ENCODE measurements around the gene MINAR1. TPM values are rescaled to one million over a fixed set of nuclear protein-coding genes. Genes with fewer than 3 reads are reported as not detected.
A peak's percentile ranks its signal among the peaks of the same experiment; 100 is the strongest.

The MINAR1 gene
- total RNA-seq, 4 donors from 2014 or later: 0.03 to 0.38 (median 0.17) TPM

DNA sequence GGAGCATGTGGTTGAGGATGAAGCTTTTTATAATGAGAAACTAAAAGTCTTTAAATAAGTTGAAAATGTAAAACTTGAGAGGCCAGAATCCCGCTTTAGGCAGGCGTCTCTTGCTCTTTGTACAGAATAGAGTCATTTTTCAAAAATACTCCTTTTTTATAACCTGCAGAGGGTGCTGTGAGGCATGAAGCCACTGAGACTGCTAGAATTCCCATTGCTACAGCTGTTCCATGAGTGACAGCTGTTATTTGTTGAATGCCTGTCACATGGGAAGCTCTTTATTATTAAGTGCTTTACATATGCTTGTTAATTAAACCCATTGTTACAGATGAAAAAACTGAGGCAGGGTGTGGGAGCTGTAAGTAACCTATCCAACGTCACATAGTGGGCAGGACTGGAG lies 18.5 kb downstream of the MINAR1 start:
- H3K4me1 ChIP-seq: no peaks in the 10 kb centered on the region
- intact Hi-C loops (cut with DNase I): no loop called here
- no peak for DNase-seq
- no peak overlapping the region for H3K27ac ChIP-seq
- peaks cover 0 to 4% (median 4%) of the 10 kb centered on the region in 3 donors for H3K9me3 ChIP-seq
- WGBS, 2 donors: 63 to 69% methylated on average over 3 of the region's 3 CpGs
- peaks cover 0 to 38% (median 0%) of the 10 kb centered on the region in 4 donors for H3K27me3 ChIP-seq
- no peak overlapping the region for H3K4me3 ChIP-seq
- no peak for TF ChIP-seq POLR2A (IDR thresholded peaks at IDR 0.05)
- TF ChIP-seq, protein P1, sequence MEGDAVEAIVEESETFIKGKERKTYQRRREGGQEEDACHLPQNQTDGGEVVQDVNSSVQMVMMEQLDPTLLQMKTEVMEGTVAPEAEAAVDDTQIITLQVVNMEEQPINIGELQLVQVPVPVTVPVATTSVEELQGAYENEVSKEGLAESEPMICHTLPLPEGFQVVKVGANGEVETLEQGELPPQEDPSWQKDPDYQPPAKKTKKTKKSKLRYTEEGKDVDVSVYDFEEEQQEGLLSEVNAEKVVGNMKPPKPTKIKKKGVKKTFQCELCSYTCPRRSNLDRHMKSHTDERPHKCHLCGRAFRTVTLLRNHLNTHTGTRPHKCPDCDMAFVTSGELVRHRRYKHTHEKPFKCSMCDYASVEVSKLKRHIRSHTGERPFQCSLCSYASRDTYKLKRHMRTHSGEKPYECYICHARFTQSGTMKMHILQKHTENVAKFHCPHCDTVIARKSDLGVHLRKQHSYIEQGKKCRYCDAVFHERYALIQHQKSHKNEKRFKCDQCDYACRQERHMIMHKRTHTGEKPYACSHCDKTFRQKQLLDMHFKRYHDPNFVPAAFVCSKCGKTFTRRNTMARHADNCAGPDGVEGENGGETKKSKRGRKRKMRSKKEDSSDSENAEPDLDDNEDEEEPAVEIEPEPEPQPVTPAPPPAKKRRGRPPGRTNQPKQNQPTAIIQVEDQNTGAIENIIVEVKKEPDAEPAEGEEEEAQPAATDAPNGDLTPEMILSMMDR (IDR thresholded peaks at IDR 0.05): peak in 1 of 6 experiments; percentile 23
- H3K36me3 ChIP-seq: no peaks in the 10 kb centered on the region

DNA sequence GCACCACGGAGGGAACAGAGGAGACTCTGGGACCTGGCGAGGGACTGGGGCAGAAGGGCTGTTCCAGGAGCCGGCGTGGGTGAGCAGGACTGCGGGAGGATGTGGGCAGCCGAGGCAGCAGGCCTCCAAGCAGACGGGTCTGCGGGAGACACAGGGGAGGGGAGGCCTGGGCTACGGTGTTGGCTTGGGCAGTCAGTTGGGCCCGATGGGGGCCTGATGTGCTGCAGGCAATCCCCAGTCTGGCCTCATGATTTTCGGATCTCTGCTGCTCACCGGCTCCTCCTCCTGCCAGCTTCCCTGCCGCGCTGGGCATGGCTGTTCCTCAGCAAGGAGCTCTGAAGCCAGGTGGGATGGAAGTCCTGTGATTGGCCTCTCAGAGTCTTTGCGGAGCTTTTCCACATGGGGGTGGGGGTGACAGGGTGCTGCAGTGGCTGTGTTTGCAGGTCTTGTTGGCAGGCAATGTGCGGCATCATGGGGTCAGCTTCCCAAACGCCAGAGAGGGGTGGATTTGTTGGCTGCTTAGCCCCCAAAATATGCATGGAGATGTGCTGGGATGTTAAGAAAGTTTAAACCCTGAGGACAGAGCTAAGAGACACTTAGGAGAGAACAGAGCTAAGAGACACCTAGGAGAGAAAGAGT lies 19.3 kb downstream of the MINAR1 start:
- Histone ChIP-seq H3K4me1 (no peaks in the 10 kb centered on the region), H3K4me3 (no peak overlapping the region), H3K27me3 (peaks cover 0 to 38% (median 0%) of the 10 kb centered on the region in 4 donors), H3K27ac (no peak overlapping the region), H3K36me3 (no peaks in the 10 kb centered on the region), H3K9me3 (peaks cover 0 to 3% (median 0%) of the 10 kb centered on the region in 3 donors)
- TF ChIP-seq, protein P1 (IDR thresholded peaks at IDR 0.05): no peak
- no peak for TF ChIP-seq POLR2A (IDR thresholded peaks at IDR 0.05)
- intact Hi-C loops (cut with DNase I): no loop called here
- no peak for DNase-seq
- WGBS, 2 donors: 48 to 70% methylated on average over 8 to 12 of the region's 17 CpGs

DNA sequence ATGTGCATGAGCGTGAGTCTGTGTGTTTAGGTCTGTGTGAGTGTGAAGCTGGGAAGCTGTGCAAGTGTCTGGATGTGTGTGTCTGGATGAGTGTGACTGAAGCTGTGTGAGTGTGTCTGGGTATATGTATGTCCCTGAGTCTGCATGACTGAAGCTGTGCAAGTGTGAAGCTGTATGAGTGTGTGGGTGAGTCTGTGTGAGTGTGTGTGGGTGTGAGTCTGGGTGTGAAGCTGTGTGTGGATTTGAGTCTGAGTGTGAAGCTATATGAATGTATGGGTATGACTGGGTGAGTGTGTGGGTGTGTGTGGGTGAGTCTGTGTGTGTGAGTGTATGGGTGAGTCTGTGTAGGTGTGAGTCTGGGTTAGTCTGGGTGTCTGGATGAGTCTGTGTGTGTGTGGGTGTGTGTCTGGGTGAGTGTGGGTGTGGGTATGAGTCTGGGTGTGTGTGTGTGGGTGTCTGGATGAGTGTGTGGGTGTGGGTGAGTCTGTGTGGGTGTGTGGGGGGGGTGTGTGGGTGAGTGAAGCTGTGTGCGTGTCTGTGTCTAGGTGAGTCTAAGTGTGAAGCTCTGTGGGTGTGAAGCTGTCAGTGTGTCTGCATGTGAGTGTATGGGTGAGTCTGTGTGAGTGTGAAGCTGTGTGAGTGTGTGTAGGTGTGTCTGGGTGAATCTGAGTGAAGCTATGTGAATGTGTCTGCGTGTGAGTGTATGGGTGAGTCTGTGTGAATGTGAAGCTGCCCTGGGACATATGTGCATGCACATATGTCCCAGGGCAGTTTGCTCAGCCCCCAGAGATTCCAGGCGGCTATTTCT lies 20.3 kb downstream of the MINAR1 start:
- H3K4me1 ChIP-seq: no peaks in the 10 kb centered on the region
- no peak for DNase-seq
- no peaks in the 10 kb centered on the region for H3K9me3 ChIP-seq
- WGBS, 2 donors: 65 to 77% methylated on average over 4 of the region's 4 CpGs
- H3K4me3 ChIP-seq: no peak overlapping the region
- intact Hi-C loops (cut with DNase I): no loop called here
- TF ChIP-seq, protein P1 (IDR thresholded peaks at IDR 0.05): no peak
- no peak overlapping the region for H3K27ac ChIP-seq
- H3K36me3 ChIP-seq: no peaks in the 10 kb centered on the region
- H3K27me3 ChIP-seq: peaks cover 0 to 38% (median 0%) of the 10 kb centered on the region in 4 donors

DNA sequence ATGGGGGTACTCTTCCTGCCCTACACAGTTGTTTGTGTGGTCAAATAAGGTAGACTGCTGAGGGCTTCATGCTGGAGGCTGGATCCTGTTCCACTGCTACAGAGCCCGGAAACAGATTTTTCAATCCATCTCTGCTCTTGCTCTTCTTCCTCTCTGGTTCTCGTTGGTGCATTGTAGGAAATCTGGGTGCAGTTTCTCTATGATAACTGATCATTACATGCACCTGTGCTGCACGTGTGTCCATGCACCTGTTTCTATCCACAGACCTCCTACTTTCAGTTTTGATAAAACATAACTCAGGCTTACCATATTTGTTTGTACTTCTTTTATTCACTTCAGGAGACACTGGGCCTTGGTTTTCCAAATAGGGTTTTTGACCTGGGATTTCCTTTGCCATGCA lies 21.3 kb downstream of the MINAR1 start:
- H3K9me3 ChIP-seq: no peaks in the 10 kb centered on the region
- WGBS, 2 donors: 55 to 59% methylated on average over 2 to 3 of the region's 3 CpGs
- no peak overlapping the region for H3K27ac ChIP-seq
- intact Hi-C loops (cut with DNase I): no loop called here
- no peaks in the 10 kb centered on the region for H3K4me1 ChIP-seq
- TF ChIP-seq POLR2A (IDR thresholded peaks at IDR 0.05): no peak
- TF ChIP-seq, protein P1 (IDR thresholded peaks at IDR 0.05): no peak
- H3K4me3 ChIP-seq: no peak overlapping the region
- peaks cover 0 to 38% (median 0%) of the 10 kb centered on the region in 4 donors for H3K27me3 ChIP-seq
- no peaks in the 10 kb centered on the region for H3K36me3 ChIP-seq
- DNase-seq: no peak

DNA sequence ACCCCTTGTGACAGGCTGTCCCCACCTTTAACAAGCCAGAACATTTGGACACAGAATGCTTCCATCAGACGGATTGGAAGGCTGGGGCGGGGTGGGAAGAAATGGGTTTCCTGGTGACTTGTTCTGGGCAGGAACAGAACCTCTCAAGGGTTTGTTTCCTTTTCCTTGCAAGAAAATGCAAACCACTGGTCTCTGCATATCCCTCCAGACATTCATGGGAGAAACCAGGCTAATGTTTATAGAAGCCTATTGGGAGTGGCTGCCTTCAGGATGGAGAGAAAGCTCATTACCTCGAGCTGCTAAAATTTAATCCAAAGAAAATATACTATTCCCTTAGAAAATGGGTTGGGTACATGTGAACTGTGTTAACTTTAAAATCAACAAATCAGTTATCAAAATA lies 21.9 kb downstream of the MINAR1 start:
- no peak overlapping the region for H3K27ac ChIP-seq
- H3K4me3 ChIP-seq: no peak overlapping the region
- intact Hi-C loops (cut with DNase I): no loop called here
- no peak for TF ChIP-seq POLR2A (IDR thresholded peaks at IDR 0.05)
- TF ChIP-seq, protein P1 (IDR thresholded peaks at IDR 0.05): no peak
- no peak for DNase-seq
- H3K36me3 ChIP-seq: no peaks in the 10 kb centered on the region
- H3K9me3 ChIP-seq: no peaks in the 10 kb centered on the region
- 57 to 68% methylated on average over 3 of the region's 3 CpGs for WGBS, 2 donors
- H3K27me3 ChIP-seq: peaks cover 0 to 37% (median 0%) of the 10 kb centered on the region in 4 donors
- H3K4me1 ChIP-seq: no peaks in the 10 kb centered on the region

Measured in esophagus squamous epithelium (tissue), 5 donors.